Thyroid gland (tissue), 4 donors: ENCODE measurements around the gene KIF23. TPM values are rescaled to one million over a fixed set of nuclear protein-coding genes. Genes with fewer than 3 reads are reported as not detected.

Experiments used
- DNase-seq, 2 donors: peaks; one replicate each; pipeline ENCODE4 v3.0.0-alpha.2; 2019
- H3K27ac ChIP-seq, 3 donors: fragments of 200-600 bp; sonication (generic); 1 replicate in 2 of 3; 2 replicates in 1 of 3; pipeline ENCODE4 v1.5.1; 2016 to 2019; ENCODE audit warnings: mild to moderate bottlenecking in 1 of 3, moderate library complexity in 1 of 3
- H3K27me3 ChIP-seq: fragments of 200-600 bp; sonication (generic); one replicate; pipeline ENCODE4 v1.5.1; 2019
- H3K36me3 ChIP-seq, 2 donors: fragments of 200-600 bp; sonication (generic); one replicate each; pipeline ENCODE4 v1.5.1; 2016 to 2019
- H3K4me1 ChIP-seq, 2 donors: fragments of 200-600 bp; sonication (generic); one replicate each; pipeline ENCODE4 v1.5.1; 2017 to 2019
- H3K4me3 ChIP-seq, 3 donors: fragments of 200-600 bp; sonication (generic); replicated peaks in 1 of 3; 1 replicate in 2 of 3; 2 replicates in 1 of 3; pipeline ENCODE4 v1.5.1; 2016; ENCODE audit warnings: mild to moderate bottlenecking in 1 of 3
- H3K9me3 ChIP-seq: fragments of 200-600 bp; sonication (generic); one replicate; pipeline ENCODE4 v1.5.1; 2017
- POLR2A ChIP-seq, 2 donors: fragments of 450-650 bp; IDR thresholded peaks; one replicate each; pipeline ENCODE4 v1.6.1; 2017; ENCODE audit warnings: antibody characterized with exemption in 2 of 2, mild to moderate bottlenecking in 2 of 2, moderate library complexity in 1 of 2
- WGBS, 2 donors: methylation state at CpG; one replicate each; pipeline ENCODE4 v1.1.5; 2017; 5-methylcytosine and 5-hydroxymethylcytosine counted together
- intact Hi-C: fragments of 100-400 bp; cut with DNase I; formaldehyde crosslinking; loops from one replicate; pipeline ENCODE4 v1.15.1; 2023
- total RNA-seq, 4 donors: library from RNA; depleted of rRNA; stranded (reverse); fragments of >200 nt; gene quantifications; one replicate each; pipeline ENCODE4 v1.2.3, GENCODE V29; 2016
- TF ChIP-seq, protein P1 (sequence below), 6 experiments: fragments of 200-600 bp in 3 of 6; fragments of 450-650 bp in 3 of 6; sonication (generic) in 3 of 6; IDR thresholded peaks; one replicate each; pipeline ENCODE4 v1.5.1; 2016 to 2019; ENCODE audit warnings: antibody characterized with exemption in 6 of 6, mild to moderate bottlenecking in 2 of 6, inconsistent platforms in 1 of 6, moderate library complexity in 1 of 6

Gene KIF23
- total RNA-seq, 4 donors from 2014 or later: 0.40 to 3.3 (median 1.2) TPM; not detected in 1

DNA sequence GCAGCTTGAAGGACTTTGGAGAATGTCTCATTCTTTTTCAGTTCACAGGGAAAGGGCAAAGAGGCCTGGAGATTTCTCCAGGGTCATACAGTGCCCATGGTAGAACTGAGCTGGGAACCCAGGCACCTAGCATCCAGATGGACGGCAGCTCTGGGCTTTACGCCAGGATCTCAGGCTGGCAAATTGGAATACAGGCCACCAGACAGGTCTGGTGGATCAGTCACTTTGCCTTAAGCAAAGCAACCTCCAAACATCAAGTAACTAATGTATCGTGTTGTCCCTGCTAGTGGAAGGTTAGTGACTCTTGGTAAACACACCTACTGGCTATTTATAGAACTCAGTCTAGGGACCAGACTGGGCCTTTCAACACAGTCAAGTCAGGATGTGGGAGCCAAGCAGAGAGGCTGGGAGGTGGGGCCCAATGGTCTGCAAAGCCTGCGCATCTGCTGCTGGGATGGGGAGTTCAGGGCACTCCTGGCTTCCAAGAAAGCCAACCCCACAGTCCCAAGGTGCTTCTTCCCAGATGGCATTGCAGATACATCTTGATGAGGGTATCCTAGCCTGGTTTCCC, 68.6 kb downstream of the KIF23 start:
- no peaks in the 10 kb centered on the region for H3K27me3 ChIP-seq
- H3K4me3 ChIP-seq: no peak overlapping the region
- DNase-seq: no peak
- H3K27ac ChIP-seq: no peak overlapping the region
- no peaks in the 10 kb centered on the region for H3K36me3 ChIP-seq
- no peaks in the 10 kb centered on the region for H3K4me1 ChIP-seq
- intact Hi-C loops: no loop called here
- no peaks in the 10 kb centered on the region for H3K9me3 ChIP-seq
- TF ChIP-seq, protein P1, sequence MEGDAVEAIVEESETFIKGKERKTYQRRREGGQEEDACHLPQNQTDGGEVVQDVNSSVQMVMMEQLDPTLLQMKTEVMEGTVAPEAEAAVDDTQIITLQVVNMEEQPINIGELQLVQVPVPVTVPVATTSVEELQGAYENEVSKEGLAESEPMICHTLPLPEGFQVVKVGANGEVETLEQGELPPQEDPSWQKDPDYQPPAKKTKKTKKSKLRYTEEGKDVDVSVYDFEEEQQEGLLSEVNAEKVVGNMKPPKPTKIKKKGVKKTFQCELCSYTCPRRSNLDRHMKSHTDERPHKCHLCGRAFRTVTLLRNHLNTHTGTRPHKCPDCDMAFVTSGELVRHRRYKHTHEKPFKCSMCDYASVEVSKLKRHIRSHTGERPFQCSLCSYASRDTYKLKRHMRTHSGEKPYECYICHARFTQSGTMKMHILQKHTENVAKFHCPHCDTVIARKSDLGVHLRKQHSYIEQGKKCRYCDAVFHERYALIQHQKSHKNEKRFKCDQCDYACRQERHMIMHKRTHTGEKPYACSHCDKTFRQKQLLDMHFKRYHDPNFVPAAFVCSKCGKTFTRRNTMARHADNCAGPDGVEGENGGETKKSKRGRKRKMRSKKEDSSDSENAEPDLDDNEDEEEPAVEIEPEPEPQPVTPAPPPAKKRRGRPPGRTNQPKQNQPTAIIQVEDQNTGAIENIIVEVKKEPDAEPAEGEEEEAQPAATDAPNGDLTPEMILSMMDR (IDR thresholded peaks at IDR 0.05): no peak
- TF ChIP-seq POLR2A (IDR thresholded peaks at IDR 0.05): no peak
- WGBS, 2 donors: 90 to 100% methylated on average over 4 of the region's 4 CpGs

DNA sequence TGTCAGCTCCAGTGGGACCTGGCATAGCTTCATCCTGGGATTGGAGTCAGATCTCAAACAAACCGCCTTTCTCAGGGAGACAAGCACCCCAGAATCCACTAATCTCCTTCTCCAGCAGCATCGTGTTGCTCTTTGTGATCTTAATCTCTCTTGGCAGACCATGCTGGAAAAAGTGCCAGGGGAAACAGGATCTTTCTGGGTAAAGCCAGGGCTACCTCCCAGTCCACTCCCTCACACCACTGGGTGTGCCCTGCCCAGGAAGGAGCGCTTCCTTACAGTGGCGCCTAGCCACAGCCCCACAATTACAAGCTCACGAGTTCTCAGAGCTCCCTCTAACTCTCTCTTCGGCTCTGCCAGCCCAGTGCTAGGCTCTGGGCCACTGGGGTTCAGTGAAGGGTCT, 70.7 kb downstream of the KIF23 start:
- no peaks in the 10 kb centered on the region for H3K9me3 ChIP-seq
- H3K36me3 ChIP-seq: no peaks in the 10 kb centered on the region
- TF ChIP-seq, protein P1 (IDR thresholded peaks at IDR 0.05): no peak
- TF ChIP-seq POLR2A (IDR thresholded peaks at IDR 0.05): no peak
- no peak overlapping the region for H3K4me3 ChIP-seq
- no peak for DNase-seq
- no peaks in the 10 kb centered on the region for H3K27me3 ChIP-seq
- intact Hi-C loops: no loop called here
- peaks cover 0 to 6% of the 10 kb centered on the region in 2 donors for H3K4me1 ChIP-seq
- WGBS, 2 donors: 54 to 65% methylated on average over 4 to 6 of the region's 6 CpGs
- H3K27ac ChIP-seq: no peak overlapping the region

DNA sequence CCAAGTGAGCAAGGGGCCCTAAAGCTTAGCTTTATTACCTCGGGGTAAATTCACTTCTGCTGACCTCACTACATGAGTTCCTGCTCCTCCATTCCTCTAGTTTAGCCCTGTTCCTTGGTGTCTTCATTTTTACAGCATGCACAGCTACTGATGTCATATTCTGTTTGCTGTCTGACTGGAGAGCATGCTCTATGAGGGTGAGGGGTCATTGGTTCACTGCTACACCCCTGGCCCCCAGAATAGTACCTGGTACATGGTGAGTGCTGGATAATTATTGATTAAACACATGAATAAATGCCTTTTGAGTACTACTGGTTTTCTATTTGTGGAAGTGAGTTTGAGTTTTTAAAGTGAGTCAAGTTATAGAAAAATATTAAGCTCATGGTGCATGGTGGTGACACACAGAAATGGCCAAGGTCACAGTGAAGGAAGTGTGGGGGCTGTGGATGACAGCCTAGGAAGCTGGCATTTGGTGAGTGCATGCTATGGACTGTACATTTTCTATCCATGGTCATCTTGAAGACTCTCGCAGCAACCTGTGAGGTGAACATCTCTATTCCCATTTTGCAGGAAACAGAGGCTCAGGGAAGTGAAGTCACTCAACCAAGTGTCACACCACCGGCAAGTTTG, 72.4 kb downstream of the KIF23 start:
- DNase-seq: no peak
- 90 to 97% methylated on average over 3 of the region's 3 CpGs for WGBS, 2 donors

DNA sequence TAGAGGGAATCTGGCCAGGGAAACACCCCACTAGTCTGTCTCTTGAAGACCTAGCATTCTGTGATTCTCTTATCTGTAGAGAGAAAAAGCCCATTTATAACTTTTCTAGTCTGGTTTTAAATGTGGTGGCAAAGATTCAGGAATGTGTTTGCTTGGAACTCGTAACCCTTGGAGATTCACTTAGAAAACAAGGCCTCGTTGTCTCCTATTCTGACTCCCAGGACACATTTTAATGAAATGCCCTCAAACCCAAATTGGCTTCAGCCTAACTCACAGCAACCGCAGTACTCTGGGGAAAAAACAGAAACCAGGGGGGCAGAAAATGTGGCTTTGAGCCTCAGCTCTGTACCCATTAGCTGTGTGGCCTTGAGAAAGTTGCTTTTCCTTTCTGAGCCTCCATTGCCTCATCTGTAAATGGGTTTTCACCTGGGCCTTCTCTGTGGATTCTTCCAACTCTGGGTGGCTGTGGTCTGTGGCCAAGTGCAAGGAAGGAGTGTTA, 75.0 kb downstream of the KIF23 start:
- intact Hi-C loops: no loop called here
- 53 to 55% methylated on average over 3 of the region's 3 CpGs for WGBS, 2 donors
- H3K4me1 ChIP-seq: peaks cover 0 to 10% of the 10 kb centered on the region in 2 donors

More for the DNA sequence above, 72.4 kb downstream of the KIF23 start:
- H3K9me3 ChIP-seq: no peaks in the 10 kb centered on the region
- H3K27ac ChIP-seq: no peak overlapping the region
- intact Hi-C loops: no loop called here
- no peak overlapping the region for H3K4me3 ChIP-seq
- no peaks in the 10 kb centered on the region for H3K36me3 ChIP-seq
- H3K4me1 ChIP-seq: peaks cover 0 to 10% of the 10 kb centered on the region in 2 donors
- TF ChIP-seq, protein P1 (IDR thresholded peaks at IDR 0.05): no peak
- TF ChIP-seq POLR2A (IDR thresholded peaks at IDR 0.05): no peak
- H3K27me3 ChIP-seq: no peaks in the 10 kb centered on the region

DNA sequence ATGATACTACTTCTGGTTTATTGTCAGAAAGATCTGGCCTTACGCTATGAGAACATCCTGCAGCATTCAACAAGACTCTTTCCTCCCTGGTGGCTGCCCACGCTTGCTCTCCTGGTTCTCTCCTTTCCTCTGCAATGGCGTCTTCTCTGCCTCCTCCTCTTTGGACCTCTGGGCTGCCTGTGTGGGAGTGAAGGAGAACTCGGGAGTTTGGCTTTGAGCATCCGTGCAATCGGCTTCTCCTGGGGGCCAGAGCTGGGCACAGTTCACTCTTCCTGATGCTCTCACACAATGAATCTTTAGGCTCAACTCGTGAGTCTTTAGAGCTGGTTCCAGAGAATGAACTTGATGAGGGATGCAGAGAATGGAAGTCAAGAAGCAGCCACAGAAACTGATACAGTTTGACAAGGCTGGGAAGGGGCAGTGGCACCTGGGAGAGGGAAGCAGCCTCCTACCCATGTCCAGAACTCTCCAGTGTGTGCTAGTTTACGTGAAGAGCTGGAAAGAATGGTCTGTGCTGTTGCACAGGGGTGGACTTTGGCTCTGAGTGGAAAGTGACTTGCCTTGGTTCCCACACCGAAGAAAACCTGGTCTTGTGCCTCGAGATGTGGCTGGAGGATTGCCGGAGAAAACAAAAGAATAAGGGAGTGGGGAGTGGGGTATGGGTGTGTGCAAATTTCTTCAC, 76.3 kb downstream of the KIF23 start:
- TF ChIP-seq, protein P1 (IDR thresholded peaks at IDR 0.05): no peak
- no peak for TF ChIP-seq POLR2A (IDR thresholded peaks at IDR 0.05)
- H3K27ac ChIP-seq: no peak overlapping the region
- H3K4me1 ChIP-seq: peaks cover 0 to 10% of the 10 kb centered on the region in 2 donors
- no peaks in the 10 kb centered on the region for H3K36me3 ChIP-seq
- H3K9me3 ChIP-seq: no peaks in the 10 kb centered on the region
- no peak overlapping the region for H3K4me3 ChIP-seq
- 67 to 70% methylated on average over 11 of the region's 11 CpGs for WGBS, 2 donors
- no peaks in the 10 kb centered on the region for H3K27me3 ChIP-seq
- no peak for DNase-seq
- intact Hi-C loops: no loop called here

More for the DNA sequence above, 75.0 kb downstream of the KIF23 start:
- Histone ChIP-seq H3K4me3 (no peak overlapping the region), H3K9me3 (no peaks in the 10 kb centered on the region), H3K27me3 (no peaks in the 10 kb centered on the region), H3K27ac (no peak overlapping the region), H3K36me3 (no peaks in the 10 kb centered on the region)
- no peak for DNase-seq
- TF ChIP-seq POLR2A (IDR thresholded peaks at IDR 0.05): no peak
